ENCODE results near the gene SLC8B1.
A peak's percentile ranks its signal among the peaks of the same experiment; 100 is the strongest.
"Not testable (repeated sequence)": the region's sequence is repeated elsewhere in the genome, so short reads cannot be mapped to it uniquely, and the experiment has no call there.

SLC8B1 gene

DNA sequence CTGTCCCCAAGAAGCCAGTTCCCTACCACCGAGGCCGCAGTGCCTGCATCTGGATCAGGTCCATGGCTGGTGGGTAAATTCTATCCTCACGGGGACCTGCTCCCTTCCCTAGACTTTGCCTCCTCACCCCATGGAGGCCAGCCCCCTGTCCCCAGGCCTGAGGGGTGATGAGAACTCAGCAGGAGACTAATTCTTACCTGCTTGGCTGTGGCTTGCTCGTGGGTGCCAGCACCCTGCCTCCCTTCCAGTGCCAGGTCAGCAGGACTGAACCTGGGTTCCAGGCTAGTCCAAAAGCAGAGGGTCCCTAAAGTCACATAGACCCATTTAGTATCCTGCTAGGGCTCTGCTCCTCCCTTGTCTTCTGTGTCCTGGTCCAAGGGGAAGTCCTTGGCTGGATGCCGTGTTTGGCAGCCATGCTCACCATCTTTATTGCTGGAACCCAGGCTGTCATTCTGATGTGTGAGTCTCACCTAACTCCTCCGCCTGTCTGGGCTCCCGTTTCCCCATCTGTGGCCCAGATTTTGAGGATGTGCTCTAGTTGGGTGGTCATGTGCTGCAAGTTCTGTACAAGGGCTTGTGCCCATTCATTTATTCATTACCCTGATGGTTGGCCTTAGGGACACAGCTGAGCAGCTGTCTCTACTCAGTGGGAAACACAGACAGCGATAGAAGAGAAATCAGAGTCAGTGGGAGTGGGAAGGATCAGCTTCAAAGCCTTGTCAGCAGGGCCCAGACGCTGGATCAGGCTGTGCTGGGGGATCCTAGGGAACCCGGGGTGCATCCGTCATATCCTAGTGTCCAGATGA, 24.4 kb upstream of the SLC8B1 start:
- TF ChIP-seq, protein P1, sequence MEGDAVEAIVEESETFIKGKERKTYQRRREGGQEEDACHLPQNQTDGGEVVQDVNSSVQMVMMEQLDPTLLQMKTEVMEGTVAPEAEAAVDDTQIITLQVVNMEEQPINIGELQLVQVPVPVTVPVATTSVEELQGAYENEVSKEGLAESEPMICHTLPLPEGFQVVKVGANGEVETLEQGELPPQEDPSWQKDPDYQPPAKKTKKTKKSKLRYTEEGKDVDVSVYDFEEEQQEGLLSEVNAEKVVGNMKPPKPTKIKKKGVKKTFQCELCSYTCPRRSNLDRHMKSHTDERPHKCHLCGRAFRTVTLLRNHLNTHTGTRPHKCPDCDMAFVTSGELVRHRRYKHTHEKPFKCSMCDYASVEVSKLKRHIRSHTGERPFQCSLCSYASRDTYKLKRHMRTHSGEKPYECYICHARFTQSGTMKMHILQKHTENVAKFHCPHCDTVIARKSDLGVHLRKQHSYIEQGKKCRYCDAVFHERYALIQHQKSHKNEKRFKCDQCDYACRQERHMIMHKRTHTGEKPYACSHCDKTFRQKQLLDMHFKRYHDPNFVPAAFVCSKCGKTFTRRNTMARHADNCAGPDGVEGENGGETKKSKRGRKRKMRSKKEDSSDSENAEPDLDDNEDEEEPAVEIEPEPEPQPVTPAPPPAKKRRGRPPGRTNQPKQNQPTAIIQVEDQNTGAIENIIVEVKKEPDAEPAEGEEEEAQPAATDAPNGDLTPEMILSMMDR (IDR thresholded peaks at IDR 0.05; ENCODE audit: control insufficient read depth, insufficient read depth, low read depth, low read length, missing control alignments), result no peak
- no peak for DNase-seq (ENCODE audit: low read depth)
- peak overlapping the region; percentile 99 for H3K4me3 ChIP-seq (ENCODE audit: control insufficient read depth, low read depth, low read length)

DNA sequence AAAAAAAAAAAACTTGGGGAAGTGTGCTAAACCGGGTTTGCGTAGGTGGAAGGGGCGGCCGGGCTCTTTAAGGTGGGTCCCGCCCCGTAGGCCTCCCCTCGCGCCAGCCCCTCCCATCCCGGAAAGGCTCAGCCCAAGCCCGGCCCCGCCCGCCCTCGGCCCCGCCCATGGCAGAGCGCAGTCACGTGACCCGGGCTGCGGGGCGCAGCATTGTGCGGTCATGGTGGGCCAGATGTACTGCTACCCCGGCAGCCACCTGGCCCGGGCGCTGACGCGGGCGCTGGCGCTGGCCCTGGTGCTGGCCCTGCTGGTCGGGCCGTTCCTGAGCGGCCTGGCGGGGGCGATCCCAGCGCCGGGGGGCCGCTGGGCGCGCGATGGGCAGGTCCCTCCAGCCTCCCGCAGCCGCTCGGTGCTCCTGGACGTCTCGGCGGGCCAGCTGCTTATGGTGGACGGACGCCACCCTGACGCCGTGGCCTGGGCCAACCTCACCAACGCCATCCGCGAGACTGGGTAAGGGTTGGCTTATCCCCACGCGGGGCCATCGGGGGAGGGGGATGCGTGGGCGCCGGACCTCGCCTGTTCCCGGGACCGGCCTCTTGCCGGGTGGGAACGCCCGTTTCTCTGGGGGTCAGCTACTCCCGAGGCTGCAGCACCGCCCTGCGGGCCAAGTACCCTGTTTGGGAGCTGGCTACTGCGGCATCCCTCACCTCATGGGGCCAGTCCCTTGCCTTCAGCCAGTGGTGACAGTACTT, 23.6 kb upstream of the SLC8B1 start, which contains the start of gene PLBD2:
Gene PLBD2 (plus strand): TSS at position 207 of the 752 bp plus-strand sequence. CDS start 14 bp downstream, at position 221.
- TF ChIP-seq, protein P1 (IDR thresholded peaks at IDR 0.05; ENCODE audit: control insufficient read depth, insufficient read depth, low read depth, low read length, missing control alignments), result no peak
- H3K4me3 ChIP-seq (ENCODE audit: control insufficient read depth, low read depth, low read length), result peak within 1 kb of the TSS; percentile 99
- DNase-seq (ENCODE audit: low read depth), result peak; percentile 55

DNA sequence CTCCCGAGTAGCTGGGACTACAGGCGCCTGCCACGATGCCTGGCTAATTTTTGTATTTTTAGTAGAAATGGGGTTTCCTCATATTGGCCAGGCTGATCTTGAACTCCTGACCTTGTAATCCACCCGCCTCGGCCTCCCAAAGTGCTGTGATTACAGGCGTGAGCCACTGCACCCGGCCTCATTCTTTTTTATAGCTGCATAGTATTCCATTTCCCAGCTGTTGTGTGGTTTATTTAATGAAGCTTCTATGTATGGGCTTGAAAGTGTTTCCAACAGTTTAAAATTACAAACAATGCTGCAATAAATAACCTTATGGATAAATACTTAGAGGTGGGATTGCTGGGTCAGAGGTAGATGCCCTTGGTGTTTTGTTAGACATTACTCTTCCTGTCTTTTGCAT, 19.3 kb upstream of the SLC8B1 start:
- H3K4me3 ChIP-seq (ENCODE audit: control insufficient read depth, low read depth, low read length); DNase-seq (ENCODE audit: low read depth): not testable (repeated sequence)

DNA sequence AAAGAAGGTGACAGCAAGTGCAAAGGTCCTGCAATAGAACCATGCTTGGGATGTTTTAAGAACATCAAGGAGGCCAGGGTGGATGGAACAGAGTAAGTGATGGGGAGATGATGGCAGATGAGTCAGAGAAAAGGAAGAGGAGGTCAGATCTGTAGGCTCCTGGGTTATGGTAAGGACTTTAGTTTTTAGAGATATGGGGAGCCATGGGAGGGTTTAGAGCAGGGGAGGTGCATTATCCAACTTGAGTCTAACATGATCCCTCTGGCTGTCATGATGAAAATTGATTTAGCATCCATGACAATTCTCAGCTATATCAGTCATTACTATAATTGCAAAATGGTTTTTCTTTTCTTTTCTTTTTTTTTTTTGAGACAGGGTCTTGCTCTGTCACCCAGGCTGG, 16.2 kb upstream of the SLC8B1 start:
- no peak overlapping the region for H3K4me3 ChIP-seq (ENCODE audit: control insufficient read depth, low read depth, low read length)
- TF ChIP-seq, protein P1 (IDR thresholded peaks at IDR 0.05; ENCODE audit: control insufficient read depth, insufficient read depth, low read depth, low read length, missing control alignments), result no peak
- no peak for DNase-seq (ENCODE audit: low read depth)

DNA sequence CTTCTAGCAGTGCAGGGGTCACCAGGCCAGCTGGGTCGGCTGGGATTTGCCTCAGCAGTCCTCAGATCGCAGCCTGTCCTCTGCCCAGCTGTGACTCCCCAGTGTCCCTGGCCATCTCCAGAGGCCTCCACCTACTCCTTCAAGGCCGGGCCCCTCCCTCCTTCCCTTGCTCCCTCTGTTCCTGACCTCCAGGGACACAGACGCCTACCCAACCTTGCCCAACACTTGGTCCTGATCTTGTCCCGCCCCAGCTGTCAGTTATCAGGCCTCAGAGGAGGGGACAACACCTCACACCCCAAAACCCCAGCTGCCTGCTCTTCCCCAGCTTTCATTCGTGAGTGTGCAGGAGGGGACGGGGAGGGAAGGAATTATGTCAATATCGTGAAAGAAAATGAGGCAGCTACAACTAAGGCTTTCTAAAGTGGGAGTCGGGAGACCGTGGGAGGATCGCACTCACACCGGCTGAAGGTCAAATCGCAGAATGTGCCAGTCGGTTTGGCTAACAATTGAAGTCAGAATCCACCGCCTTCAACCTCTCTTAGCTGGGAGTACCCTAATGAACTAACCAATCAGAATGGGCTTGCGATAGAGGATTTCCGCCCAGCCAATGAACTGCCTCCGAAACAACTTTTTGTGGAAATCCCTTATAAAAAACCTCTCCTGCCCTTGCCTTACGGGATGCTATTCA, 14.1 kb upstream of the SLC8B1 start:
- no peak overlapping the region for H3K4me3 ChIP-seq (ENCODE audit: control insufficient read depth, low read depth, low read length)
- TF ChIP-seq, protein P1 (IDR thresholded peaks at IDR 0.05; ENCODE audit: control insufficient read depth, insufficient read depth, low read depth, low read length, missing control alignments), result no peak
- DNase-seq (ENCODE audit: low read depth), result no peak

DNA sequence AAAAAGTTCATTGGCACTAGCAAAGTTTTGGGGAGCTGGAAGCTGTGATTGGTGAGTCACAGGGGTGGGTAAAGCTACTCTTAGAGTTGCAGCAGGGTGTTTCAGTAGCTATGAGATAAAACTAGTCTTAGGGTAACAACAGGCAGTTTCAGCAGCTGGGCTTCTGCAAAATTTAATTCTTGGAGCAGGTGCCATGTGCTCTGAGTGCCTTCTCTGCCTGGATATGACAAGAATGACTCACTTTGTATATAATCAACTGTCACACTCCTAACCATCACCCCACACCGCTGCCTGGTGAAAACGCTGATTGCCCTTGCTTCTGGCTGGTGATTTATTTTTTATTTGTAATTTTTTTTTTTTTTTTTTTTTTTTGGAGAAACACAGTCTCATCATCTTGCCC, 13.0 kb upstream of the SLC8B1 start:
- H3K4me3 ChIP-seq (ENCODE audit: control insufficient read depth, low read depth, low read length), result no peak overlapping the region
- TF ChIP-seq, protein P1 (IDR thresholded peaks at IDR 0.05; ENCODE audit: control insufficient read depth, insufficient read depth, low read depth, low read length, missing control alignments), result no peak
- no peak for DNase-seq (ENCODE audit: low read depth)
